ENCODE results near the gene MAML3.

Gene MAML3

DNA sequence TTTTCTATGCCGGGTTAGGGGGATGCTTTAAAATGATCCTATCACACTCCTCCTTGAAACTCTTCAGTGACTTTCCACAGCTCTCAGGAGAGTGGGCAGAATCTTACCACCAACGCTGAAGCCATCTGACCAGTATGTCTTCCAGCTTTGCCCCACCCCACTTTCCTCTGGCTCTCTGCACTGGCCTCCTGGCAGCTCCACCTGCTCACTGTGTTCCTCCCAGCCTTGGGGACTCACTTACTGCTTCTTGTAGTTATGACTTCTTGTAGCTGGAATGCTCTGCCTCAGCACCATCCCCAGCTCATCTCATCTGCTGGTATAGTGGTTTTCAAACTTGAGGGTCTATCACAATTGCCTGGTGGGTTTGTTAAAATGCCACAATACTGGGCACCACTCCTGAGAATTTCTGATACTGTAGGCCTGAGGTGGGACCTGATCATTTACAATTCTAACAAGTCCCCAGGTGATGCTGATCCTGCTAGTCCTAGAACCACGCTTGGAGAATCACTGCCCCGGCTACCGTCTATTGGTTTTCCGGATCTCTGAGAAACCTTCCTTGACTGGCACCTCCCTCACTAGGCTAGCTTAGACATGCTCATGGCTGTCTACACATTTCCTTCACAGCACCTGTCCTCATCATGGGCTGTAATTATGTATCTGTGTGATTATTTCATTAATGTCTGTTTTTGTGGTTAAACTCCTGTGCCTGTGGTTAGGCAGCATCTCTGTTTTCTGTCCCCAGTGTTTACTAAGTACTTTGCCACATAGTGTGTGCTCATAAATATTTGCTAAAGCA lies 336.1 kb downstream of the MAML3 start:
- TF ChIP-seq POLR2A (IDR thresholded peaks at IDR 0.05; ENCODE audit: low read length) = no peak
- TF ChIP-seq GATA1 (IDR thresholded peaks at IDR 0.05; ENCODE audit: low read depth, low read length) = no peak
- no peak for DNase-seq

DNA sequence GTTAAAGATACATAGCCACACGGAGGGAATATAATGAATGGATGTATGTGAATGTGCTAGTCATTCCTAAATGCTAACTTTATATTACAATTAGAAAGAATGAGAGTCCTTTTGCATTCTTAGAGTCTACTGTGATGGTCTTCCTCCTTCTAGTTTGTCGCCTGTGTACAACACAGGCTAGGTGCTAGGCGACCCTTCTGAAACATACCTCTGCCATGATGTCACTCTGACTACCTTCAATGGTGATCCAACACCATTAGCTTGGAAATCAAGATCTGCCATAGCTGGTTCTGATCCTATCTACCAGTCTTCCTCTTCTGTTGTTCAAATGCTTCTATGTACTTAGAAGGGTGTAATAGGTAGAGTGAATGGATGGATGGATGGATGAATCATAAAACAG lies 337.1 kb downstream of the MAML3 start:
- DNase-seq = no peak
- TF ChIP-seq GATA1 (IDR thresholded peaks at IDR 0.05; ENCODE audit: low read depth, low read length) (no peak), POLR2A (IDR thresholded peaks at IDR 0.05; ENCODE audit: low read length) (no peak)

DNA sequence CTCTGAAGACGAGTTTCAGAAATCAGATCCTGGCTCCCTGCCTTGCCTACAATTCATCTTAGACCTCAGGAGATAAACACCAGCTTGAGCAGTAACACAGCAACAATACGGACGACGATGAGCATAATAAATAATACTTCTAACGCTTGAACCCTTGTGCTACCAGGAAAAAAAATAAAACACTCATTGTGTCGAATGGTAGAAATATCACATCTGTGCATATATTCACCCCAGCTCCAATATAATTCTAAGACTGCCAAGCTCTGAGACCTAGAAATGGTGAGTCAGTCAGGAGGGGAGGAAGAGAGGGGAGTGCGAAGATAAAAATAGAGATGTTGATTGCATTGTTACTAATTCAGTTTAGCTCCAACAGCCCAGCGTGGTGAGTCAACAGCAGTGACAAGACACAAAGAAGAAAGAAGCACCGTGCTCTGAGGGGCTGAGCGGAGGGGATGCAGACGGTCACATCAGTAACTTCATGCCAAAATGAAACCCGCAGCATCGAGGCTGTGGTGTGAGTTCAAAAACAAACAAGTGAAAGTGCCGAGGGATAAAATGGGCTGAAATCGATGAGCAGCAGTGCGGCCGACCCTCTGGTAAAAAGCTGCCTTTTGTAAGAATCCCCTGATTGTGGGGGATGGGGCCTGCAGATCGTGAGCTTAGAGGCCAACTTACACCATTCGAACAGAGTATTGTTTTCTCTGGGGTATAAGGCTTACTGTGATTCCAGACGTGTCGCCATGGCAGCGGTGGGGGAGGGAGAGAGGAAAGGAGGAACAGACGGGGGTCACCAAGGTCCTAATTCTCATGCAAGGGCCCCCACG lies 338.0 kb downstream of the MAML3 start:
- no peak for DNase-seq
- TF ChIP-seq GATA1 (IDR thresholded peaks at IDR 0.05; ENCODE audit: low read depth, low read length) (no peak), POLR2A (IDR thresholded peaks at IDR 0.05; ENCODE audit: low read length) (no peak)

DNA sequence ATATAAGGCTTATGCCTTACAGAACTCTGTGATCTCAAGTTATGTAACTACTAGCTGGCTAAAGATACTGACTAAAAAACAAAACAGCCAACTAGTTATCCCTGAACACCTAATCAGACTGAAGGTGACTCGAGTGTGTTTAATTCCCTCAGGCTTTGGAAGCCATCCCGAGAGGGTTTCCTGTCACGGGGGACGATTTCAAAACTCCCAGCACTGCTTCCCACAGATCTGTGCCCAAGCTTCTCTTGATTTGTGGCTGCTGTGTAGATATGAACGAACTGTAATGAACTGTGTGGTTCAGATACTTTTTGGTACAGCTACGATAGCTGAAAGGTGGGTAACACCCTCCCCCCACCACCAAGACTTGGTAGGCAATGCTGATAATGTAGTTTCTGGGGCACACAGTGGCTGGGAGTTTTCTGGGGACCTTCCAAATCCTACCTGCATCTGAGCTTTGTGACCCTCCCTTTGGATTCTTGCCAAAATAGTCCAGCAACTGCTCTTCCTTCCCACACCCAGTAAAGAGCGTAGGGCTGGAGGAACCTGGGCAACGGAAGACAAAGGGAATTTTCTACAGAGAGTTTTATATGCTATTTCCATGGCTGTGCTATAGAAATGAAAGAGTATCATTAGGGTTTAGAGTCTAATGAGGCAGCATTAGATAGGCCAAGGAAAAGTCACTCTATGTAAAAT lies 339.5 kb downstream of the MAML3 start:
- peak in 1 of 2 experiments; percentile 11 for DNase-seq
- TF ChIP-seq GATA1 (IDR thresholded peaks at IDR 0.05; ENCODE audit: low read depth, low read length) (no peak), POLR2A (IDR thresholded peaks at IDR 0.05; ENCODE audit: low read length) (no peak)

DNA sequence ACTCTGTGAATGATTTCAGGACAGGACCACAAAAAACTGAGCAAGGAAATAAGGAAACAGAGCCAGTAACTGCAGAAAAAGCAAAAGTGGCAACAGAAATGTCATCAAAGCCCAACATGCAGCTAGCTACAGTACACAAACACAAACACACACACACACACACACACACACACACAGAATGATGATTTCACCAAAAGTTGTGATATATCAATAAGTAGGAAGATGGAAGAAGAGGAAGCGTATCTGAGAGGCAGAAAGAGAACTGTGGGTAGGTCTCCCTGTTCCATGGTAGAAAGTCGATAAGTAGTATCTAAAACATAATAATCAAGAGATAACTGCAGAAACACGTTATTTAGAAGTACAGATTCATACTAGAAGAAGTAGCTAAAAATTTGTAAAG lies 340.1 kb downstream of the MAML3 start:
- DNase-seq = no peak
- TF ChIP-seq GATA1 (IDR thresholded peaks at IDR 0.05; ENCODE audit: low read depth, low read length) (no peak), POLR2A (IDR thresholded peaks at IDR 0.05; ENCODE audit: low read length) (no peak)

DNA sequence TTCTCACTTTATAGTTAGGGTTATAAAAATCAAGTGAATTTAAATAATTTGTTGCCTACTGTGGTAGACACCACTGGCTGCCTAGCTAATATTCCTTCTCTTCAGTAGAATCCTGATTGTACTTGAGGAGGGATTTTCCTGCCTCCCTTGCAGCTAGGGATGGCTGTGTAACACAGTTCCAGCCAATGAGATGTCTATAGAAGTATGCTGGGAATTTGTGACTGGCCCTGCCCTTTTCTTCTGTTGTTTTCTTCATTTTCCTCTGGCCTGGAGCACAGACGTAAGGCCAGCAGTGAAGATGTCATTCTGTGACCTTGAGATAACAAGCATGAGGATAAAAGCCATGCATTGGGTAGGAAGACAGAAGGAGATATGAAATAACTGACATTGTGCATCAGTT lies 343.3 kb downstream of the MAML3 start:
- peak in 1 of 2 experiments; percentile 7 for DNase-seq
- TF ChIP-seq POLR2A (IDR thresholded peaks at IDR 0.05; ENCODE audit: low read length) (no peak), GATA1 (IDR thresholded peaks at IDR 0.05; ENCODE audit: low read depth, low read length) (no peak)

DNA sequence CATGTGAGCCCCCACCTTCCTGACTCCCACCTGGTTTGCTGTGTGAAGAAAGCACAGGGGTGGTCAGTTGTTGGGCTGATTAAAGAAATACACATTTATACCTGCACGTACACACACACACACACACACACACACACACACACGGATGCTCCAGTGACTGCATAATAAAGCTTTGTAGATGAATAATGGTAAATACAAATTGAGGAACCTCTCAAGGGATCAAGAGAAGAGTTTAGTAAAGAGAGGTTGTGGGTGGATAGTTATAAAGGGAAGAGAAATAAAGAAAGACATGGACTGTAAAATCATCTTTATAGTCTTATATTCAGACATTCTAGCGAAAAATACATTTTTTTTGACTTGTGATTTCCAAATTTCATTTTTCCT lies 344.2 kb downstream of the MAML3 start:
- TF ChIP-seq POLR2A (IDR thresholded peaks at IDR 0.05; ENCODE audit: low read length) (no peak), GATA1 (IDR thresholded peaks at IDR 0.05; ENCODE audit: low read depth, low read length) (no peak)
- DNase-seq = no peak

DNA sequence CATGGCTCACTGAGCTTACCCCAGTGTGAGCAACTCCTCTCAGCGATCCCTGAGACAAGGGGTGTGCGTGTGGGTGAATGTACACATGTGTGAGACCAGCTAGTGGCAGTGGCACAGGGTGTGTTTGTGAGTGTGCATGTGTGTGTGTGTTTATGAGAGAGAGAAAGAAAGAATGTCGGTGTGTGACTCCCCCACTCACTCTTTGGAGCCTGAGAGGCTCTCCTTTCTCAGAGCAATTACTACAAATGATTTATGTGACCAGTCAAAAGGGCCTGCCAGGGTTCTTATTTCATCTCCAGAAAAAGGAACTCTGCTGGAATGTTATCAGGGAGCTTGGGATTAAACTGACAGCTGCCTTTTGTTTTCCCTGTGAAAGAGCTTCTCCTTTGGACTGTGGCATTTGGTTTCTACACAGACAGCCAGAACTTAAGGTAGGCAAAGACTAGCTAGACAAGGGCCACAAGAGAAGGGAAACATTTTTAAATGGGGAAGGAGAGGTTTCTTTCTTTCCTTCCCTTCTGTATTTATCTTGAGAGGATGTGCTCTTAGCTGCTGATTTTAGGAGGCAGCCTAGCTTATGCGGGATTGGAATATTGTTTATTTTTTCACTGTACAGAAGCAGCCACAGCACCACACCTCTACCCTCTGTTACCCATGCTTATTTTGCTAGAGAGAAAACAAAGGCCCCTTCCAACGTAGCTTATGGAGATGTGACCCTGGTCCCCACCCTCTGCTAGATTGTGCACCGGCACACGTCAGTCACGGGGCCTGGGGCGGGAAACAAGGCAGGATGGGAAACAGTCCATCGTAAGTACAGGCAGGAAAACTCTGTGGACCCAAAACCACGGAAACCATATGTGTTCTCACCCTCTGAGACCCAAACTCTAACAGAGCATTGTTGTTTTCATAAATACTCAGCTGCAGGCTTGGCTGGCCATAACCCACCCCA lies 344.9 kb downstream of the MAML3 start:
- no peak for DNase-seq
- TF ChIP-seq POLR2A (IDR thresholded peaks at IDR 0.05; ENCODE audit: low read length) (no peak), GATA1 (IDR thresholded peaks at IDR 0.05; ENCODE audit: low read depth, low read length) (no peak)

DNA sequence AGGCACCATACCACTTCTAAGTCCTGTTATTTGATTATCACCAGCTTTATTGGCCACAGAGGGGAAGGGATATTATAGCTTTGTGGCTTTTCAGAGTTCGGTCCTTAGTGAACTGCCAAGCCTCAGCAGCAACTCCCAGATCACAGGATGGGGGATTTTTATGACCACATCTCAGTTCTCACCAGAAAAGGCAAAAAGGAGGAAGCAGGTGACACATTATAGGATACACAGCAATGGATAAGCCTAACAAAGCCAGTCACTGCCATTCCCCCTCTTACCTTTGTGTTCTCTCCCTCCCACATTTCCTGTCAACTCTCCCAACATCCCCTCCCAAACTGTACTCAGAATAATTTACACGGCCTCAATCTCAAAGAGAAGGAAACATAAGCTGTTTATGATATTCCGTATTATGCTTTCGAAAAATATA lies 345.6 kb downstream of the MAML3 start:
- no peak for DNase-seq

DNA sequence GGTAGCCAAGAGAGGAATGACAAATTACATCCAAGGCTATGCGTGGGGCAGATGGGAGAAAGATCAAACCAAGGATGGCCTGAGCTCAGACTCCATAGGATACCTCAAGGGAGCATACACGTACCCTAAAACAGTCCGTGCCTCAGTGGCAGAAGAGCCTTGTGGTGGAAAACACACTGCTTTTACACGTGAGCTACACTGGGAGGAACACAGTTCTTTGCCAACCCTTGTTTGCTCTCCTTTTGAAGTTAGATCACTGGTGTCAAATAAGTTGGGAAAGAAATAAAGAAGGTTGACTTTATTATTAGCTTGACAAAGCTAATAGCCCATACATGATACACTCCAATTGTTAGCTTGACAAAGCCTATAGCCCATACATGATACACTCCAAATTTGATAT lies 346.5 kb downstream of the MAML3 start:
- TF ChIP-seq POLR2A (IDR thresholded peaks at IDR 0.05; ENCODE audit: low read length) (no peak), GATA1 (IDR thresholded peaks at IDR 0.05; ENCODE audit: low read depth, low read length) (no peak)
- DNase-seq = no peak

More for the DNA sequence above, 345.6 kb downstream of the MAML3 start:
- TF ChIP-seq POLR2A (IDR thresholded peaks at IDR 0.05; ENCODE audit: low read length) (no peak), GATA1 (IDR thresholded peaks at IDR 0.05; ENCODE audit: low read depth, low read length) (no peak)

DNA sequence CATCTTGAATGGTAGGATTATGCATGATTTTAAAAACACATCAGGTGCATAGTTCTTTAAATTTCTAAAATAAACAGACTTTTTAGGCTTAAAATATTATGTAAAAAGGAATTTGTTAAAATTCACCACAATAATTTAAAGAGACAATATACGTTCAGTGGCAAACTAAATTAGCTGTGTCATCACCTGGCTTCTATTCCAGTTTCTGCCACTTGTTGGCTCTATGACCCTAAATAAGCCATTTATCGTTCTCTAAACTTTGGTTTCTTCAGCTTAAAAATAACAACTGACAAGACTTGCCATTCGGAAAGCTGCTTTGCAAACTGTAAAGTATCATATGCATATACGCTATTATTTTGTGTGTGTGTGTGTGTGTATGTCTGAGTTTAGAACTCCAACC lies 347.1 kb downstream of the MAML3 start:
- DNase-seq = no peak

DNA sequence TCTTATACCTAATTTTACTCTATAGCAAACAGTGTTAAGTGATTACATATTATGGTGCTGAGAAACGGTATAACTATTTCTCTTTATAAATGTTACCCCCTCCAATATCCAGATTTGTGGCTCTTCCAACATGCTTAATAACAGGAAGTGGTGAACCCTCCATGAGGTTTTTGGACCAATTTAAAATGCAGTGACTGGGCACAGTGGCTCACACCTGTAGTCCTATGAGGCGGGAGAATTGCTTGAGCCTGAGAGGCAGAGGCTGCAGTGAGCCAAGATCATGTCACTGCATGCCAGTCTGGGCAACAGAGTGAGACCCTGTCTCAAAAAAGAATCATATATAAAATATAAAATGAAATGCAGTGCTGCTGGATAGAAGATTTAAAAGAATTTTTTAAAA lies 351.1 kb downstream of the MAML3 start:
- DNase-seq = no peak
- TF ChIP-seq GATA1 (IDR thresholded peaks at IDR 0.05; ENCODE audit: low read depth, low read length) = no peak

More for the DNA sequence above, 347.1 kb downstream of the MAML3 start:
- TF ChIP-seq GATA1 (IDR thresholded peaks at IDR 0.05; ENCODE audit: low read depth, low read length) = no peak
- no peak for TF ChIP-seq POLR2A (IDR thresholded peaks at IDR 0.05; ENCODE audit: low read length)

DNA sequence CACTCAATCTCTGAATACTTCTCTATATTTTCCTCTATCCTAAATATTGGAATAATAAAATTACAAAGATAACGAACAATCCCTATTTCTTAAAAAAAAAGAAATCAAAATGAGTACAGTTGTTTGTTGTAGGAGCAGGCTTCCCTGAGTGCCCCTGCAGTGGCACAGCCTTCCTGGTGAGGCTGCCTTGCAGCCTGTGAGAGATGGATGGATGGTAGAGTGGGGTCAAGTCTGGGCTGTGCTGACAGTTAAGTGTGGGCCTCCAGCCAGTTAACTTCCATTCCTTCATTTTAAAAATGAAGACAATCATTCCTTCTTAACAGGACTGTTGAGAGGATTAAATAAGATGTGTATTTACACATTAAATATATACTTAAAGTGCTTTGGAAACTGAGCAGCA lies 351.5 kb downstream of the MAML3 start:
- TF ChIP-seq POLR2A (IDR thresholded peaks at IDR 0.05; ENCODE audit: low read length) = no peak
- no peak for TF ChIP-seq GATA1 (IDR thresholded peaks at IDR 0.05; ENCODE audit: low read depth, low read length)
- no peak for DNase-seq
